Parathyroid adenoma (tissue), 2 donors: ENCODE results near the gene HK2.
"Not testable (repeated sequence)": the region's sequence is repeated elsewhere in the genome, so short reads cannot be mapped to it uniquely, and the experiment has no call there.

Experiments used
- H2AFZ ChIP-seq: fragments of 300-600 bp; sonication (generic); one replicate; pipeline ENCODE4 v1.7.0; 2017; ENCODE audit warnings: antibody characterized with exemption, mild to moderate bottlenecking
- H3K27ac ChIP-seq: fragments of 300-600 bp; sonication (generic); one replicate; pipeline ENCODE4 v1.7.0; 2017
- H3K27me3 ChIP-seq: fragments of 300-600 bp; sonication (generic); one replicate; pipeline ENCODE4 v1.7.0; 2017; ENCODE audit warnings: low read length; ENCODE audit not compliant: control insufficient read depth, insufficient read depth
- H3K36me3 ChIP-seq: fragments of 300-600 bp; sonication (generic); one replicate; pipeline ENCODE4 v1.7.0; 2017; ENCODE audit warnings: low read length; ENCODE audit not compliant: control insufficient read depth, insufficient read depth
- H3K4me1 ChIP-seq: fragments of 300-600 bp; sonication (generic); one replicate; pipeline ENCODE4 v1.7.0; 2017; ENCODE audit warnings: control low read depth
- H3K4me2 ChIP-seq: fragments of 300-600 bp; sonication (generic); one replicate; pipeline ENCODE4 v1.7.0; 2017; ENCODE audit warnings: low read length
- H3K4me3 ChIP-seq: fragments of 300-600 bp; sonication (generic); one replicate; pipeline ENCODE4 v1.7.0; 2017; ENCODE audit warnings: low read depth, low read length
- H3K79me2 ChIP-seq: fragments of 300-600 bp; sonication (generic); one replicate; pipeline ENCODE4 v1.7.0; 2017; ENCODE audit warnings: control low read depth
- H3K9ac ChIP-seq: fragments of 300-600 bp; sonication (generic); one replicate; pipeline ENCODE4 v1.7.0; 2017; ENCODE audit warnings: mild to moderate bottlenecking
- H3K9me3 ChIP-seq: fragments of 300-600 bp; sonication (generic); one replicate; pipeline ENCODE4 v1.7.0; 2017; ENCODE audit warnings: low read length; ENCODE audit not compliant: control insufficient read depth
- CTCF ChIP-seq: fragments of 300-600 bp; sonication (generic); IDR thresholded peaks from one replicate; pipeline ENCODE4 v1.7.0; 2017; ENCODE audit warnings: antibody characterized with exemption, mild to moderate bottlenecking
- donor health status: primary hyperparathyroidism.

The HK2 gene

GRCh38 chr2:74833418-74834233 is at the start of gene HK2:
Gene HK2 (plus strand): TSS chr2:74834127. CDS start chr2:74834581, 454 bp downstream.
- H3K4me1 ChIP-seq: no peaks in the 10 kb centered on the region
- H3K9me3 ChIP-seq: no peaks in the 10 kb centered on the region
- H3K9ac ChIP-seq: no peak within 1 kb of the TSS

DNA sequence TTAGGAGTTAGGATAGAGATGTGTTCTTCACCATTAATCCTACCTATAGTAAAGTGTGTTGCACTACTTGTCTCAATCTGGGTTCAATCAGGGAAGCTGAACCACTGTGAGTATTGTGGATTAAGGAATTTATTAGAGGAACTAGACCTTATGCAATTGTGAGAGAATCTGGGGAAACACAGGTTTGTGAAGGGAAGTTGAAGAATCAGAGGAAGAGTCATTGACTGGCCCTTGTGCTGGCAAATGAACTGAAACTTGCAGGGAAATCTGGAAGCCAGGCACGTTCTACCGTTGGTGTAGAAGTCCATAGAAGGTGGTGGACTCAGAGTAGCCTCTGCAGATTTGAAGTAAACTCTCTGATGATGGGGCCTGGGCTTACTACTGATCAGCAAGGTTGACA is 44.7 kb upstream of the HK2 start:
- no peak for TF ChIP-seq CTCF
- no peak overlapping the region for H3K9ac ChIP-seq
- no peak overlapping the region for H3K27ac ChIP-seq
- no peak overlapping the region for H3K4me2 ChIP-seq
- no peaks in the 10 kb centered on the region for H3K4me1 ChIP-seq
- no peak overlapping the region for H2AFZ ChIP-seq
- H3K27me3 ChIP-seq: no peaks in the 10 kb centered on the region
- H3K9me3 ChIP-seq: no peaks in the 10 kb centered on the region
- no peak overlapping the region for H3K4me3 ChIP-seq
- H3K36me3 ChIP-seq: no peaks in the 10 kb centered on the region
- no peaks in the 10 kb centered on the region for H3K79me2 ChIP-seq

More at GRCh38 chr2:74833418-74834233, at the start of gene HK2:
- Histone ChIP-seq H3K36me3 (no peaks in the 10 kb centered on the region), H2AFZ (peak within 1 kb of the TSS; percentile 61), H3K27ac (no peak within 1 kb of the TSS), H3K4me3 (peak within 1 kb of the TSS; percentile 55), H3K79me2 (no peaks in the 10 kb centered on the region), H3K27me3 (no peaks in the 10 kb centered on the region), H3K4me2 (peak within 1 kb of the TSS; percentile 82)
- no peak for TF ChIP-seq CTCF

GRCh38 chr2:74792282-74792681 is 41.6 kb upstream of the HK2 start:
- Histone ChIP-seq H3K9me3 (no peaks in the 10 kb centered on the region), H3K4me3 (no peak overlapping the region), H3K27me3 (no peaks in the 10 kb centered on the region), H3K4me1 (no peaks in the 10 kb centered on the region), H3K9ac (no peak overlapping the region), H3K36me3 (no peaks in the 10 kb centered on the region), H3K4me2 (no peak overlapping the region), H3K79me2 (no peaks in the 10 kb centered on the region), H3K27ac (no peak overlapping the region), H2AFZ (no peak overlapping the region)
- TF ChIP-seq CTCF: no peak

- H3K9me3 ChIP-seq, H3K27me3 ChIP-seq, H2AFZ ChIP-seq, H3K4me1 ChIP-seq, H3K36me3 ChIP-seq, H3K27ac ChIP-seq, H3K4me2 ChIP-seq, H3K79me2 ChIP-seq, H3K9ac ChIP-seq, H3K4me3 ChIP-seq: not testable (repeated sequence)
Measured at GRCh38 chr2:74794878-74795277, 39.0 kb upstream of the HK2 start.

DNA sequence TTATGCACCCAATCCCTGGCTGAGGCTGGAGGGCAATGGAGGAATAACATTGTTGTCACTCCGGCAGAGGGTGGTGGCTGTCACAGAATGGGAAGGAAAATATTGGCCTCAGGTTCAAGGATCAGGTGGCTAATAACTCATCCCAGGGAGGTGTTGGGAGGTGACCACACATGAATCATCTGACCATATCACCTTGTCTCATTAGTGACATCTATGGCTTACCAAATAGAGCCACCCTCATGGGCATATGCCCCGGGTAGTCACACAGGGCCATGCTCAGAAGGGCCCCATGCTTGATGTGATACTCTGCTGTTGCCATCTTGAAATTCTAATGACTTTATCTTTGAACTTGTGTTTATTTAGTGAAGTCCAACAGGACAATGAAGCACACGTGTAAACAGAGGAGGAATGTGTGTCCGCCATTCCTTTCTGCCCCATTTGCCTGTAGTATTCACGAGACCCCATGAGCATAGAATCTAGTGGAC is 27.5 kb upstream of the HK2 start:
- H3K27me3 ChIP-seq: no peaks in the 10 kb centered on the region
- TF ChIP-seq CTCF: no peak
- no peak overlapping the region for H3K4me2 ChIP-seq
- H3K9ac ChIP-seq: no peak overlapping the region
- H3K4me1 ChIP-seq: no peaks in the 10 kb centered on the region
- no peaks in the 10 kb centered on the region for H3K79me2 ChIP-seq
- H3K4me3 ChIP-seq: no peak overlapping the region
- no peaks in the 10 kb centered on the region for H3K36me3 ChIP-seq
- H2AFZ ChIP-seq: no peak overlapping the region
- H3K27ac ChIP-seq: no peak overlapping the region
- no peaks in the 10 kb centered on the region for H3K9me3 ChIP-seq
